Measurements from ENCODE around the gene STPG1.

DNA sequence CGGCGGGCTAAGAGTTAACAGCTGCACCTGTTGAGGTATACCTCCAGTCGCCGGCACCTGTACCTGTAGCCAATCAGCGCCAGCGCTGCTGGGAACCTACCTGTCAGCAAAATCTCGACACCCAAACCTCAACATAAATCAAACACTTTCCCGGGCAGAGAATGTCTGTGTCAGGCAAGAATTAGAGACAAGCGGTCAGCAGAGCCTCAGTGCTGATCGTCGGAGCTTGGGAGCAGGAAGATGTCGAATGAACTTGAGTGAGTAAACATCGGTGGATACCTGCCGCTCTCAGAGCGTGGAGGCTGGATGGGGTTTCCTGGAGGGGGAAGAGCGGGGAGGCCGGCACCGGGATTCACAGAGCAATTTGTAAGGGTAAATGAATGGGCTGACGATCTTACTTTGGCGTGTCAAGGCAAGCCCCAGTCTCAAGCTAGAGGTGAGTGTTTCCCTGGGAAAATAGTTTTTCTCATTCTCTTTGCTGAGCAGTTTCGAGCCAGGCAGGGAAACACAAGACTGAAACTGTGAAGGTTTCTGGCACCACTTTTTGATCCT lies 94.2 kb downstream of the STPG1 start, which contains the start of gene GRHL3:
- no peak for TF ChIP-seq EZH2 (IDR thresholded peaks at IDR 0.05; ENCODE audit: borderline replicate concordance, low read depth, low read length, severe bottlenecking)
- TF ChIP-seq, protein P1, sequence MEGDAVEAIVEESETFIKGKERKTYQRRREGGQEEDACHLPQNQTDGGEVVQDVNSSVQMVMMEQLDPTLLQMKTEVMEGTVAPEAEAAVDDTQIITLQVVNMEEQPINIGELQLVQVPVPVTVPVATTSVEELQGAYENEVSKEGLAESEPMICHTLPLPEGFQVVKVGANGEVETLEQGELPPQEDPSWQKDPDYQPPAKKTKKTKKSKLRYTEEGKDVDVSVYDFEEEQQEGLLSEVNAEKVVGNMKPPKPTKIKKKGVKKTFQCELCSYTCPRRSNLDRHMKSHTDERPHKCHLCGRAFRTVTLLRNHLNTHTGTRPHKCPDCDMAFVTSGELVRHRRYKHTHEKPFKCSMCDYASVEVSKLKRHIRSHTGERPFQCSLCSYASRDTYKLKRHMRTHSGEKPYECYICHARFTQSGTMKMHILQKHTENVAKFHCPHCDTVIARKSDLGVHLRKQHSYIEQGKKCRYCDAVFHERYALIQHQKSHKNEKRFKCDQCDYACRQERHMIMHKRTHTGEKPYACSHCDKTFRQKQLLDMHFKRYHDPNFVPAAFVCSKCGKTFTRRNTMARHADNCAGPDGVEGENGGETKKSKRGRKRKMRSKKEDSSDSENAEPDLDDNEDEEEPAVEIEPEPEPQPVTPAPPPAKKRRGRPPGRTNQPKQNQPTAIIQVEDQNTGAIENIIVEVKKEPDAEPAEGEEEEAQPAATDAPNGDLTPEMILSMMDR (IDR thresholded peaks at IDR 0.05; ENCODE audit: borderline replicate concordance, extremely low read depth, low read length, poor library complexity, severe bottlenecking), result no peak
